ENCODE measurements around the gene RFT1. TPM values are rescaled to one million over a fixed set of nuclear protein-coding genes. Genes with fewer than 3 reads are reported as not detected.

RFT1 gene
- total RNA-seq, 1 experiment from 2014 or later = 33.6 TPM

DNA sequence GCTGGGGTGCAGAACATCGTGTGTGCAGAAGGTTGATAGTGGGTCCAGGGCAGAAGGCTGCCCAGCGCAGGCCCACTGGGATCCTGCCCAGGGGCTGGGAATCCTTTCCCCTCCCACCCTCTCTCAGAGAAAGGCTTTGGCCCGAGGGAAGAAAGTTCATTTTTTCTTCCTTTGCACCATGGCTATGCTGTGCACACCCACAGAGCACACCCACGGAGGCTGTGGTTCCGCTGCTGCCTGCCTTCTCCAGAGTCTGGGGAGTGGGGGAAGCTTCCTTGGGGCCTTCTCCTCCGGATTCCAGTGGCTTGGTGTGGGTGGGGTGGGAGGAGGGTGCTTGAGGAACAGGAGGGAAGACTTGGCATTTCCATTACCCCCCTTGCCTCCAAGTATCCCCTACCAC lies 23.7 kb upstream of the RFT1 start:
- no TSS peak for BruUV-seq (replicated peaks)
- Histone ChIP-seq H3K9me3 (ENCODE audit: control insufficient read depth in 1 of 2, insufficient read depth in 1 of 2, low read depth in 1 of 2, low read length in 2 of 2) (no peaks in the 10 kb centered on the region), H3K9me2 (ENCODE audit: insufficient read depth) (no peaks in the 10 kb centered on the region), H3K4me2 (ENCODE audit: low read length) (no peak overlapping the region), H3K36me3 (ENCODE audit: control insufficient read depth in 1 of 2, insufficient read depth in 2 of 2, low read length in 2 of 2) (no peaks in the 10 kb centered on the region), H3K27ac (ENCODE audit: low read depth, low read length) (no peak overlapping the region), H3K27me3 (ENCODE audit: insufficient read depth, low read length) (no peaks in the 10 kb centered on the region), H3K4me1 (ENCODE audit: control insufficient read depth in 1 of 2, insufficient read depth in 2 of 2, low read length in 2 of 2) (peaks cover 32 to 51% of the 10 kb centered on the region in 2 experiments), H4K20me1 (ENCODE audit: insufficient read depth) (no peaks in the 10 kb centered on the region), H3K9ac (ENCODE audit: low read length) (no peak overlapping the region), H2AFZ (ENCODE audit: low read depth, low read length, poor library complexity, severe bottlenecking) (no peak overlapping the region), H3K79me2 (ENCODE audit: insufficient read depth, low read length) (no peaks in the 10 kb centered on the region), H3K4me3 (replicated peaks in 1 of 2; ENCODE audit: low read depth in 1 of 2, low read length in 2 of 2) (no peak overlapping the region)
- ChIA-PET POLR2A (no interaction called here), RAD21 (ENCODE audit: low non-redundant PET in 1 of 2, low total read pairs in 2 of 2, uncharacterized antibody in 2 of 2, unreplicated experiment in 2 of 2) (no interaction called here), CTCF (no interaction called here)
- intact Hi-C loops (cut with micrococcal nuclease) = no loop called here
- TF ChIP-seq, protein P1, sequence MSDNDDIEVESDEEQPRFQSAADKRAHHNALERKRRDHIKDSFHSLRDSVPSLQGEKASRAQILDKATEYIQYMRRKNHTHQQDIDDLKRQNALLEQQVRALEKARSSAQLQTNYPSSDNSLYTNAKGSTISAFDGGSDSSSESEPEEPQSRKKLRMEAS (IDR thresholded peaks at IDR 0.05) = no peak
- no peak for TF ChIP-seq TCF7L2 (IDR thresholded peaks at IDR 0.05; ENCODE audit: borderline replicate concordance, extremely low read depth, insufficient read depth, insufficient read length)
- no peak for TF ChIP-seq POLR2A (IDR thresholded peaks at IDR 0.05; ENCODE audit: borderline replicate concordance, extremely low read depth, insufficient read depth, insufficient read length)
- TF ChIP-seq, protein P2, sequence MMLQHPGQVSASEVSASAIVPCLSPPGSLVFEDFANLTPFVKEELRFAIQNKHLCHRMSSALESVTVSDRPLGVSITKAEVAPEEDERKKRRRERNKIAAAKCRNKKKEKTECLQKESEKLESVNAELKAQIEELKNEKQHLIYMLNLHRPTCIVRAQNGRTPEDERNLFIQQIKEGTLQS (IDR thresholded peaks at IDR 0.05) = no peak
- TF ChIP-seq SP1 (IDR thresholded peaks at IDR 0.05; ENCODE audit: low read depth) = no peak
- TF ChIP-seq, protein P3, sequence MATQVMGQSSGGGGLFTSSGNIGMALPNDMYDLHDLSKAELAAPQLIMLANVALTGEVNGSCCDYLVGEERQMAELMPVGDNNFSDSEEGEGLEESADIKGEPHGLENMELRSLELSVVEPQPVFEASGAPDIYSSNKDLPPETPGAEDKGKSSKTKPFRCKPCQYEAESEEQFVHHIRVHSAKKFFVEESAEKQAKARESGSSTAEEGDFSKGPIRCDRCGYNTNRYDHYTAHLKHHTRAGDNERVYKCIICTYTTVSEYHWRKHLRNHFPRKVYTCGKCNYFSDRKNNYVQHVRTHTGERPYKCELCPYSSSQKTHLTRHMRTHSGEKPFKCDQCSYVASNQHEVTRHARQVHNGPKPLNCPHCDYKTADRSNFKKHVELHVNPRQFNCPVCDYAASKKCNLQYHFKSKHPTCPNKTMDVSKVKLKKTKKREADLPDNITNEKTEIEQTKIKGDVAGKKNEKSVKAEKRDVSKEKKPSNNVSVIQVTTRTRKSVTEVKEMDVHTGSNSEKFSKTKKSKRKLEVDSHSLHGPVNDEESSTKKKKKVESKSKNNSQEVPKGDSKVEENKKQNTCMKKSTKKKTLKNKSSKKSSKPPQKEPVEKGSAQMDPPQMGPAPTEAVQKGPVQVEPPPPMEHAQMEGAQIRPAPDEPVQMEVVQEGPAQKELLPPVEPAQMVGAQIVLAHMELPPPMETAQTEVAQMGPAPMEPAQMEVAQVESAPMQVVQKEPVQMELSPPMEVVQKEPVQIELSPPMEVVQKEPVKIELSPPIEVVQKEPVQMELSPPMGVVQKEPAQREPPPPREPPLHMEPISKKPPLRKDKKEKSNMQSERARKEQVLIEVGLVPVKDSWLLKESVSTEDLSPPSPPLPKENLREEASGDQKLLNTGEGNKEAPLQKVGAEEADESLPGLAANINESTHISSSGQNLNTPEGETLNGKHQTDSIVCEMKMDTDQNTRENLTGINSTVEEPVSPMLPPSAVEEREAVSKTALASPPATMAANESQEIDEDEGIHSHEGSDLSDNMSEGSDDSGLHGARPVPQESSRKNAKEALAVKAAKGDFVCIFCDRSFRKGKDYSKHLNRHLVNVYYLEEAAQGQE (IDR thresholded peaks at IDR 0.05; ENCODE audit: low read depth) = no peak
- TF ChIP-seq EZH2phosphoT487 (IDR thresholded peaks at IDR 0.05; ENCODE audit: borderline replicate concordance) = no peak
- ATAC-seq = no peak
- no peak for DNase-seq (ENCODE audit: low read depth, low spot score)
